HG03442 (cell line): ENCODE data around the gene COL4A2.

Experiments
- ATAC-seq: cut with Tn5 transposase; IDR thresholded peaks from one replicate; pipeline ENCODE4 v1.9.1; 2021; ENCODE audit warnings: mild to moderate bottlenecking, moderate library complexity; ENCODE audit not compliant: unreplicated experiment

Gene COL4A2

DNA sequence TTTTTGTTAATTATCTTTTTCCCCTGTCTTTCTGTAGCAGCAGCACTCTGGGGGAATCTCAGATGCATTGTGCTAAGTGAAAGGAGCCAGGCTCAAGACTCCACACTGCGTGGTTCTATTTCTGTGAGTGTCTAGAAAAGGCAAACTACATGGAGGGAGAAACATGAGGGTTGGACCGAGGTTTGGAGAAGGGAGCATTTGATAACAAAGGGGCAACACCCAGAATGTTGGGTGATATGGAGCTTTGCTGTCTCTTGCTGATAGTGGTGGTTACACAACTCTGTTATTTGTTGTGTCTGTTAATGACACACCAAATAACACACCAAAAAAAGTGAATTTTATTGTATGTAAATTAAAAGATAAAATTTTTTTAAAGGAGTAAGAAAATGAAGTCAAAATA is 107.8 kb downstream of the COL4A2 start:
- no peak for ATAC-seq

DNA sequence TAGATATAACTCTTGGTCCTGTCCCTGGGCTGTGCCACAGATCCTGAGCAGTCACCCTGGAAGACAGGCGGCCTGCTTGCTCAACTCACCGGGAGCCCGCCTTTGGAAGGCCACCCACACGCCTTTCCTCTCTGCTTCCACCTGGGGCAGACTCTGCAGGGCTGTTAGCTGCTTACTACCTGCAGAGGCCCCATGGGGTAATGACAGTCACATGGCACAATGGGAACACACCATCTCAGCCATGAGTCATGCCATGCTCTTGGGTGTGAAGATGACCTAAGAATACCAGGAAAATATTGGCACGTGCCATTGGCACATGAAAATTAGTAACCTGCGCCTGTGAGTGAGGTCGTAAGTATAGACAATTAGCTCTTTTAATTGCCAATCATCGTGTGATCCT is 108.6 kb downstream of the COL4A2 start:
- ATAC-seq: no peak

DNA sequence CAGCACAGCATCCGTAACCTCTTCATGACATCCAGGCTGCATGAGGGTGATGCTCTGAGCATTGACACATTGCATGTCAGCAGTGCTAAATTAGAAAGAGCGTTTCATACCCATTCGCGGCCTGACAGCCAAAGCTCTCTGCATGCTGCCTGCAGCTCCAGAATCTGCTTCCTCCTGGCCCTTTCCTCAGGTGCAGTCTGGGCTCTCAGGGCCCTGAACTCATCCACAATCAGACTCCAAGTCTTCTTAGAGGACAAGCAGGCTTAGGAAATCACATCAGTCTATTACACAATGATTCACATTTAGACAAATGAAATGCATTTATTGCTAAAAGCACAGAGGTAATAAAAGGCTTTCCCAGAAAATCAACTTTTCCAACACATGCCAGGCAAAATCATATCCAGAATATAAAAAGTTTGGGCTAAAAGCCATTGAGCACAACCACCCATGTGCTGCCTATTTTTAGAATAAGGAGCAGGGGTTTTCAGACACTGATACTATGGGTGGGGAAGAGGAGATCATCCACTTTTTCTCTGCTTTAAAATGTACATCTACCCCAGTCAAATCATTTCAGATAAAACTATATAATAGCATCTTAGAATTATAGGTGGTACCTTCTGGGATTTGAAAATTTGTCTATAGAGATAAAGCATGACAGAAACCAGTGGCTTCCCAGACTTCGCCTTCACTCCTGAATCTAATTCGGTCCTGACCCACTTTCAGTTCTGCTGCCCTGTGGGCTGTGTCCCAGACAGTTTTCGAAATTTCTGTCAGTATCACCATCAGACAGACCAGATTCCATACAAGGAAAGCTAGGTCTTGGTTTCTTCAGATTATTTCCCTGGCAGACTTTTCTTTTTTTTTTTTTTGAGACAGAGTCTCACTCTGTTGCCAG is 109.3 kb downstream of the COL4A2 start:
- no peak for ATAC-seq

DNA sequence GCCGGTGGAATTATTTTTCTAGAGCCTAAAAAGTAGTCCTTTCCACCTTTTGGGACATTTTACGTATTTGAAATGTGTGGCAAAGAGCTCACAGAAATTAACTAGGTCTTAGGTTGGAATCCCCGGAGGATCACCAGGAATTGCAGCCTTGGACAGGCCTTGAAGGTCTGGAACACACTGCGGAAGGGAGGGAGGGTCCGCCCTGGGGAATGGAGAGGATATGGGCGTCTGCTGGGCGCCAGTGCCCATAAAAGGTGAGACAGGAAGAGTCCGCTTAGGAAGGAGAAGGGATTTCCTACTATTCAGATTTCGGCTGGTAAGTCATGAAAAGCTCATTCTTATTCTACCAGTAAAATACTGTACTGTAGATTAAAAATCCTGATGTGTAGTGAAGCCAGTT is 111.9 kb downstream of the COL4A2 start:
- ATAC-seq: no peak

GRCh38 chr13:110419381-110419791 is 112.3 kb downstream of the COL4A2 start:
- peak; percentile 36 for ATAC-seq

DNA sequence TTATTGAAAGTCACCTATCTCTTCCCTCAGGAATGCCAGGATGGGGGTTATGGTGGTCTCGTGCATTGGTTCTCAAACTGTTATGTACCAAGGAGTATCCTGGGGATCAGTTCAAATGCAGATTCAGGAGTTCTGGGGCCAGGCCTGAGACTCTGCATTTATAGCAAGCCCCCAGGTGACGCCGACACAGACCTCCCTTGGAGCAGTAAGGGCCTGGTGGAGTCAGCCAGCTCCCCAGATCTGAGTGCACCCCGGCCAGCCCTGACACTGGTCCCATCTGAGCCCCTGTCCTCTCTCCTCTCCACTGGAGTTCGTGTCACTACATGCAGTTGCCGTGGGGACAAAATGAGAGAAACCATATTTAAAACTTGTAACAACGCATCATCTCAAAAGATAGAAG is 112.9 kb downstream of the COL4A2 start:
- no peak for ATAC-seq

GRCh38 chr13:110420626-110421025 is 113.5 kb downstream of the COL4A2 start:
- ATAC-seq: no peak

- ATAC-seq: no peak
Observed at GRCh38 chr13:110421061-110421460, 114.0 kb downstream of the COL4A2 start.

DNA sequence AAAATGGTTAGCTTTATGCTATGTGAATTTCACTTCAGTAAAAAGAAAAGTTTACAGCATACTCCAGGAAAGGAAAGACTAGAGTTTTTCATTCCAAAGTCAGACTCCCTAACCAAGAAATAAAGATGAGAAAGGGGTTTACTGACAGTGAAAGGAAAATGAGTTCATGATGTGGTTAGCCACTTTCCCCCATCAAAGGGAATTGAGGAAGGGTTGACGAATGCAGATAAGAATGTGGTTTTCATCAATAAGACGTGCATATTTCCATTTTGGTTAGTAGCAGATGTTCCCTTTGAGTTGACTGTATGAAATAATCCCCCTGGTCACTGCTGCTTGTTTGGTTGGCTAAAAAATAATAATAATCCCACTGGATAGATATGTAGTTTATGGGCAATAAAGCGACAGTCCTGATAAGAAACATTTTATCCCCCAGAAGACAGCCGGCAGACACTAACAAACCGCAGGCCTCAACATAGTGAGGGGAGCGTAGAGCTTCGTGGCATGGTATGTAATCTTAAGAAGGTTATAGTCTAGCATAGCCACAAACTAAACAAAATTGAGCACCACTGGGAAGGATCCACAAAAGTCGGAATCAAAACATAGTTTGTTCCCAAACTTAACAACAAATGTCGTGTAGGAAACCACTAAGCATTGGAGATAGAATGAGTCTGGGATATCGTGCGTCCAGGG is 114.8 kb downstream of the COL4A2 start:
- ATAC-seq: no peak

- ATAC-seq: no peak
Observed at GRCh38 chr13:110422913-110423688, 116.0 kb downstream of the COL4A2 start.

GRCh38 chr13:110423689-110424302 is 116.7 kb downstream of the COL4A2 start:
- ATAC-seq: no peak

GRCh38 chr13:110424569-110425443 is 117.7 kb downstream of the COL4A2 start:
- no peak for ATAC-seq

DNA sequence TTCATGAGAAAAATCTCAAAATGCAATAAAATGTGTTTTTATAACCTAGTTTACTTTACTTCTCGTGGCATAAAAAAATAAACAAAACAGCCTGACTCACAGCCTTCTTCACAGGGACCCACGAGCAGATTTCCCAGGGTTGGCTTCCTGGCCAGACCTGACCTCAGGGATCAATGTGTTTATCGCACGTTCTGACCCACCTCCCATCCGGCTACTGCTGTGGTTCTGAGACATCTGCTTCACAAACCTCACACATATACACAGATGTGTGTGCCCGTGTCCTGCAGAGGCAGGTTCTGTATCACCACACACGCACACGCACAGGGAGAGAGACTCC is 118.3 kb downstream of the COL4A2 start:
- no peak for ATAC-seq

- no peak for ATAC-seq
Observed at GRCh38 chr13:110426735-110427134, 119.7 kb downstream of the COL4A2 start.

GRCh38 chr13:110428313-110428712 is 121.2 kb downstream of the COL4A2 start:
- no peak for ATAC-seq

DNA sequence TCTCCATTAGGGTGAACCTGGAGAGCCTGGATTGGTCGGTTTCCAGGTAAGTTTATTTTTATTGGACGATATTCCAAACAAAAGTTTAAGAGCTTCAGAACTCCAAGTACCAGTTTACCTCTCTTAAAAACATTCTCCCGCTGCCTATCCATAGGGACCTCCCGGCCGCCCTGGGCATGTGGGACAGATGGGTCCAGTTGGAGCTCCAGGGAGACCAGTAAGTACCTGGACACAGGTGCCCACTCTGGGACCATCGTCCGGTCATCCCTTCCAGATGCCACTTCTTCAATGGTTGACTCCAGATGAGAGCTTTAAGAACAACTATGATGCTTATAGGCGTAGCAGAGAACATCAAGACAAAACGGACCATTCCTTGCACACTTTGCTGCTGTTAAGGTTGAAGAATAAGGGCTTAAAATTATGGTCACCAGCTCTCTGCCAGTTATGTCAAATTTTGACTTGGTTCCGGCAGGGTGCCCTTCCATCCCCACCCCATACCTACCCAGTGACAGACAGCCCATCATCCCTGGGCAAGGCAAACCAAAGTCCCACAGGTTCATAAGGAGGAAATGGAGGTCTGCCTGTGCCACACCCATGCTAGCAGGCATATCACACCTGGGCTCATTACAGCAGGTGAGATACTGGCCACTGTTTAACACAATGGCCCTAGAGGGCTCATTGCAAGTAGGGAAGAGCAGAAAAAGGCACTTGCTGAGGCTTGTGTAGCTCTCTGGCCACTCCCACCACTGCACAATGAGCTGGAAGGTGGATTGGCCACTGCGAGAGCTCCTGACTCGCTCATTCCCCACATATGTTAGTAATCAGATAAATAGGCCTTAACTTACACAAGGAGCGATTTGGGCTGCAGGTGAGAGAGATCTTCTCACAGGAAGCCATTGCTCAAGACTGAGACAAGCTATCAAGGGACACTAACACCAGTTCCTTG is 123.6 kb downstream of the COL4A2 start:
- ATAC-seq: no peak

DNA sequence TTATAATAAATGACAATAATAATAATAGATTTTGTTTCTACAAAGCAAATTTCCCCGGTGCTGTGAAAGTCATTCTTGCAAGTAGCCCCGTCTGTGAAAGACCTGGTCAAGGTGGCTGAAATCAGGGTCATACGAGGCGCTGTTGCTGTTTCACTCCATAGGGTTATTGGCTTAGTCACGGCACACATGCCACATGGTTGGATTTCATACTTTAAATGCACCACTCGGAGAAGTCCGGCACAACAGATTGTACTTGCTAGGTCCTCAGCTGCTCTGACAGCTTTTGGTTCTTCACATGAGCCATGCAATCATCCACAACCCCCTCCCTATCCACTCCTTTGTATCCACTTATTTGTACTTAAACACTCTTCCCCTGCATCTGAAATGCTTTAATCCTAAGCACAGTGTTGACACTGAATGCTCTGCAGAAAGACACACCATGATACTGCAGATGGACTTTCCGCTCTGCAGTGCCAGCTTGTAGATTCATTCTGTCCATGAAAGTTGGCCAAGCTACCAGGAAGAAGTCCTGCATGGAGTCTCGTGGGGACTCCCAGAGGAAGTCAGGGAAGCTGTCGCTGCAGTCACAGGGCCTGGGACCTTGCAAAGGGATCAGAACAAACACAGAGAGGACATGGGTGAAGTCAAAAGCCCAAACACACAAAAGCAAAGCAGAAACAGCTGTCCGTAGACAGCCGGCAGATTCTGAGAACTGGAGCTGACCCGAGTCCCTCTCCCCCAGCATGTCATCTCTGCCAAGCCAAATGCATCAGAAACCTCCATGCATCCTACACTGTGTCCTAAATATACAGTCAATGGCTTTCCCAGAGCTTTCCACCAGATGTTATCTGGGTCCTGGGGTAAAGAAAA is 124.6 kb downstream of the COL4A2 start:
- no peak for ATAC-seq

GRCh38 chr13:110432522-110432921 is 125.4 kb downstream of the COL4A2 start:
- no peak for ATAC-seq
